ENCODE data around the gene PHLDB3.

Gene PHLDB3

DNA sequence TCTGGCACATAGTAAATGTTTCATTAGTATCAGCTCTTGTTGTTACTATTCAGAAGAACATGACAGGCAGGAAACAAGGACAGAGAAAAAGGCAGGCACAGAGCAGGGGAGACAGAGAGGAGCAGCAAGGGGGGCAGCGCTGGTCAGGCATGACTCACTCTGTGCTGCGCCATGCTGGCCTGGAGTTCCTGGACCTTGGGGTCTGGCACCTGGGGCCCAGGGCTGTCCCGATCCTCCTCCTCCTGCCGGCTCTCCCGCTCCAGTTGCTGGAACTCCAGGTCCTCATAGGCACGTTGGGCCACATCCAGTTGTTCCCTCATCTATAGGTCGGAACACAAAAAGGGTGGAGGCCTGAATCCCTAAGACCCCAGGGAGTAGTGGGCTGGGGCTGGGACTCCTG, 7.6 kb downstream of the PHLDB3 start:
- no peak for DNase-seq (ENCODE audit: low spot score)

DNA sequence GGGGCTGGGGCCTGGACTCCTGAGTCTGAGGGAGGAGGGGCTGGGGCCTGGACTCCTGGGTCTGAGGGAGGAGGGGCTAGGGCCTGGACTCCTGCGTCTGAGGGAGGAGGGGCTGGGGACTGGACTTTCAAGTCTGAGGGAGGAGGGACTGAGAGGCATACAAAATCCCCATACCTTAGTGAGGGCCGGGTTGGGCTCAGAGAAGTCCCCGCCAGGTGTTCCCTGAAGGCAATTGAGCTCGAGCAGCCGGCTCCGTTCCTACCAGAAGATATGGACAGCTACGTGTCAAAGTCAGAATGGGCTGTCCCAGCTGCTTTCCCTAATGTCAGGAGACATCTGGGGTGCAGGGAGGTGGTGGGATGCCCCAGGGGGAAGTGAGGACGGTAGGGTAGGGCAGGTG, 9.5 kb downstream of the PHLDB3 start:
- no peak for DNase-seq (ENCODE audit: low spot score)

DNA sequence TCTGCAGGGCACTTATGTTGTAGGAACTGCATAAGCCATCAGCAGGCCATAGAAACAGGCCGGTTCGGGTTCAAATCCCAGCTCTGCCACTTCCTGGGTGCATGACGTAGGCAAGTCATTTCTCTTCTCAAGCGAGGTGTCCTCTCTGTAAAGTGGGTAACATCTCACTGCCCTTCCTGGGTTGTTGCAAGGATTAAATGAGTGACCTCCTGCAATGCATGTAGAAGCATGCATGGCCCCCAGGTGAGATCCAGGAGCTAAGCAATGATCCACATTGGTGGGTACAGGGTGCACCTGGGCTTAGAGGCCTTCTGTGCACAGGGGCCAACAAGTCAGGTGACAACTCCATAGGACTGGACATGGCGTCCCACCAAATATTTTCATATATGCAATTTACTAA, 13.8 kb downstream of the PHLDB3 start:
- no peak for DNase-seq (ENCODE audit: low spot score)

GRCh38 chr19:43489979-43490599, 14.5 kb downstream of the PHLDB3 start:
- no peak for DNase-seq (ENCODE audit: low spot score)

GRCh38 chr19:43489310-43489709, 15.2 kb downstream of the PHLDB3 start:
- no peak for DNase-seq (ENCODE audit: low spot score)

- no peak for DNase-seq (ENCODE audit: low spot score)
Measured at GRCh38 chr19:43488179-43488578, 16.4 kb downstream of the PHLDB3 start.

GRCh38 chr19:43486412-43486811, 18.1 kb downstream of the PHLDB3 start:
- DNase-seq (ENCODE audit: low spot score) = no peak

GRCh38 chr19:43485951-43486350, 18.6 kb downstream of the PHLDB3 start:
- DNase-seq (ENCODE audit: low spot score) = no peak

- DNase-seq (ENCODE audit: low spot score) = no peak
Measured at GRCh38 chr19:43483281-43483680, 21.3 kb downstream of the PHLDB3 start.

GRCh38 chr19:43482193-43482592, 22.4 kb downstream of the PHLDB3 start:
- no peak for DNase-seq (ENCODE audit: low spot score)

GRCh38 chr19:43481701-43482100, 22.8 kb downstream of the PHLDB3 start:
- DNase-seq (ENCODE audit: low spot score) = no peak

GRCh38 chr19:43480574-43480973, 24.0 kb downstream of the PHLDB3 start:
- DNase-seq (ENCODE audit: low spot score) = no peak

- no peak for DNase-seq (ENCODE audit: low spot score)
Measured at GRCh38 chr19:43479961-43480561, 24.5 kb downstream of the PHLDB3 start.

- DNase-seq (ENCODE audit: low spot score) = no peak
Measured at GRCh38 chr19:43479226-43479625, 25.3 kb downstream of the PHLDB3 start.

GRCh38 chr19:43478323-43478722, 26.2 kb downstream of the PHLDB3 start:
- no peak for DNase-seq (ENCODE audit: low spot score)

DNA sequence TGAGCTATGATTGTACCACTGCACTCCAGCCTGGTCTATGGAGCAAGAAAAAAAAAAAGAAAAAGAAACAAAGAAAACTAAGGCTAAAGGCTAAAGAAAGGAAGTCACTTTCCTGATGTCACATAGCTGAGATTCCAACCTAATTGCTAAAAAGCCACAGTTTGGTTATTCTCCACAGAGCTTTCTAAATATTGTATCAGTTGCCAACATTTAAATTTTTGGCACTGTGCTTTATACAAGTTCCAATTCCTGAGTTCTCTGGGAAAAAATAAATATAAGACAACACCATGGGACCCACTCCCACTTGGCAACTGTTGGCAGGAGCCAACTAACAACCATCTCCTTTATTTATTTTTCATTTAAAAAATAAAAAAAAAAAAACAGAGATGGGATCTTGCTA, 27.9 kb downstream of the PHLDB3 start:
- peak; percentile 83 for DNase-seq (ENCODE audit: low spot score)

DNA sequence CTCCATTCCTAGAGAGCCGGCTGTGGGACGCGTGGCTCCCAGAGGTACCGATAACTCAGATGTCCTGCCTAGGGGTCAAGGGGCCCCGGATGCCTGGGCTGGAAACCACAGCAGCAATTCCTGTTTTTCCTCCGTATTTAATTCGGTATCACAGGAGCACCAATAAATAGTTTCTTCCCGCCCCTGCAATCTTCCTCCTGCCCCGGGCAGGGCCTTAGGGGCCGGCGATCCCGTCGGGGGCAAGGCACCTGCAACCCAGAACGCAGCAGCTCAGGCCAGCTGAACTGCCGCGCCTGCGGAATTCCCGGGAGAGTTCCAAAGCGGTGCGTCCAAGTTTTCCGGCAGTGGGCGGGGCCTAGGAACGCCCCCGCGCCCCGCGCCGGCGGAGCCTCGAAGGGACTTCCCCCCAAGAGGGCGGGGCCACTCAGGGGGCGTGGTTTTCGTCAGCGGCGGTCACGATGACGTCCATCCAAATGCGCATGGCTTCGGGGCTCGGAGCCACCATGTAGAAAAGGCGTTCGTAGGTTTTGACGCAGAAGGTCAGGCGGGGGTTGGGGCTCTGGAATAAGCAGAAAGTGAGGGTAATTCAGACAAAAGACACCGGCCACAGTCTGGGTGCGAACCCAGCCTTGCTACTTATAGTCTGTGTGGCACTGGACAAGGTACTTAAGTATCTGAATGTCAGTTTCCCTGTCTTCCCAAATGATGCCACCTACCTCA, 29.4 kb downstream of the PHLDB3 start:
- peak; percentile 94 for DNase-seq (ENCODE audit: low spot score)

DNA sequence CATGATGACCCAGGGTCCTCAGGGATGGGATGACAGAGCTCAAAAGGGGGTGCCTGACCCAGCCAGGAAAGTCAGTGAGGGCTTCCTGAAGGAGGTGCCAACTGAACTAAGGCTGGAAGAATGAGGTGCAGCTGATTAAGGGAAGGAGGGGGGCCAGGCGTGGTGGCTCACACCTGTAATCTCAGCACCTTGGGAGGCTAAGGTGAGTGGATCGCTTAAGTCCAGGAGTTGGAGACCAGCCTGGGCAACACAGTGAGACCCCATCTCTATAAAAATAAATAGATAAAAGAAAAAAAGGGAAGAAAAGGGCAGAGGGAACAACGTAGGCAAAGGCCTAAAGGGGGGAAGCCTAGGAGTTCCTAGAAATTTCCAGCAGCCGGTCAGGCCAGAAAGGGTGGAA, 30.1 kb downstream of the PHLDB3 start:
- no peak for DNase-seq (ENCODE audit: low spot score)

GRCh38 chr19:43471091-43471490, 33.5 kb downstream of the PHLDB3 start:
- no peak for DNase-seq (ENCODE audit: low spot score)

DNA sequence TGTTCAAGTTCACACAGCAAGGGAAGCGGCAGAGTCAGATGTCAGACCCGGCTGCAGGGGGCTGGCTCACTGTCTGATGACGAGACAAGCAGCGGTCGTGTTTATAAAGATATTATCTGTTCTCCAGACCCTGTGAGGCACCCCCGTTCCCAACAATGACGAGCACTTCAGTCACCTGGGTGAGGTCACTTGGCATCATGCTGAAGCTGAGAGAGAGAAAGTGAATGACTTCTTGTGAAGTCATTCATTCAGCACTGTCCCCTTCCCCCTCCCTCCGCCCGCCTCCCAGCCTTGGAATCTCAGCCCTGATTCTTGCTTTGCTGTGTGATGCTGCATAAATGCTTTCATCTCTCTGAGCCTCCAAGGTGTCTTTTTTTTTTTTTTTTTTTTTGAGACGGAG, 34.3 kb downstream of the PHLDB3 start:
- DNase-seq (ENCODE audit: low spot score) = no peak

GRCh38 chr19:43469160-43469480, 35.4 kb downstream of the PHLDB3 start:
- DNase-seq (ENCODE audit: low spot score) = no peak

GRCh38 chr19:43468354-43469159, 36.0 kb downstream of the PHLDB3 start:
- no peak for DNase-seq (ENCODE audit: low spot score)

DNA sequence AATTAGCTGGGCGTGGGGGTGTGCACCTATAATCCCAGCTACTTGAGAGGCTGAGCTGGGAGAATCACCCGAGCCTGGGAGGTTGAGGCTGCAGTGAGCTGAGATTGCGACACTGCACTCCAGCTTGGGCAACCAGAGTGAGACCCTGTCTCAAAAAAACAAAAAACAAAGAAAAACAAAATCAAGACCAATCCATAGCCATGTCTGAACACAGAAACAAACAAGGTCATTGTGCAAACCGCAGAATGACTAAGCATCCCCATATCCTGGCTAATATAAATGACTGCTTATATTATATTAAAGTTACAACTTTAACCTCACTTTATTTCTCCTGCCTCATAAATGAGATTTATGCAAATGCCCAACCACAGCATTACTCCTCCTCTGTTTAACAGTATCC, 36.8 kb downstream of the PHLDB3 start:
- no peak for DNase-seq (ENCODE audit: low spot score)
